HL-60/S4 treated with phorbol 12-myristate 13-acetate at 8.2 ng/mL for 4 days and 3 days (cell line): ENCODE measurements around the gene WNK2.

Source experiments
- in situ Hi-C: fragments of 300-500 bp; cut with MboI; formaldehyde crosslinking; loops from 2 replicates; pipeline ENCODE4 v1.15.0; 2022; ENCODE audit warnings: low sequenced_read_pairs

Gene WNK2

DNA sequence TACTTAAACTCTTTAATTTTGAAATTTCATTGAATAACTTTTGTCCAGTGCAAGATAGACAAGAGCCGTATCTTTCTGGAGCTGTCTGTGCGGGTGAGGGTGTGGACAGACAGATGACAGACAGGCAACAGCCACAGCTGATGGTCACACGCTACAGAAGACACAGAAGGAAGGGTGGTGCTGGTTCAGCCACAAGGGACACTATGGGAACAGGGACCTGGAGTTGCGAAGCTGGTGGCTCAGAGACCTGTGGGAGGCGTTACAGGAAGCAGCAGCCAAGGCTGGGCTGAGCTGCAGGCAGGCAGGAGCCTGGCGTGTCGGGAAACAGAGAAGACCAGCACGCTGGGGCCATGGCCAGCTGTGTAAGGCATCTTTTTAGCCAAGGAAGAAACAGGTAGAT is 104.4 kb downstream of the WNK2 start:
- in situ Hi-C loops, result no loop called here

DNA sequence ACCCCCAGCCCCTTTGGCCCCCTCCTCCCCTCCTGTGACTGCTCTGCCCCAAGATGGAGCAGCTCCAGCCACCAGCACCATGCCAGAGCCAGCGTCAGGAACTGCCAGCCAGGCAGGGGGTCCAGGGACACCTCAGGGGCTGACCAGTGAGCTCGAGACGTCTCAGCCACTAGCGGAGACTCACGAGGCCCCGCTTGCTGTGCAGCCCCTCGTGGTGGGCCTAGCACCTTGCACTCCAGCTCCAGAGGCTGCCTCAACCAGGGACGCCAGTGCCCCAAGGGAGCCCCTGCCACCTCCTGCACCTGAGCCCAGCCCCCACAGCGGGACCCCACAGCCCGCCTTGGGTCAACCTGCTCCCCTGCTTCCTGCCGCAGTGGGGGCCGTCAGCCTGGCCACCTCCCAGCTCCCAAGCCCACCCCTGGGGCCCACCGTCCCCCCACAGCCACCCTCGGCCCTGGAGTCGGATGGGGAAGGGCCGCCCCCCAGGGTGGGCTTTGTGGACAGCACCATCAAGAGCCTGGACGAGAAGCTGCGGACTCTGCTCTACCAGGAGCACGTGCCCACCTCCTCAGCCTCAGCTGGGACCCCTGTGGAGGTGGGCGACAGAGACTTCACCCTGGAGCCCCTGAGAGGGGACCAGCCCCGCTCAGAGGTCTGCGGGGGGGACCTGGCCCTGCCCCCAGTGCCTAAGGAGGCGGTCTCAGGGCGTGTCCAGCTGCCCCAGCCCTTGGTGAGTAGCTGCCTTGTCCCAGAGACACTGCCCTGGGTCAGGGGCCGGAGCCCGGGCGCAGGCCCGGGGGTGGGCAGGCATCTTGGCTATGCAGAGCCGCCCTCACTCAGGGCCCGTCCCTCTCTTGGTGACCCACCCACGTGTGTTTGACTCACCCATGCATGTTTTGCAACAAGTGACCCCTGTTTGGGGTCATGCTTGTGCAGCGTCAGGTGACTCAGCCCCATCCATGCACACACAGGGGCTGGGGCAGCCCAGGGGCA is 105.2 kb downstream of the WNK2 start:
- in situ Hi-C loops, result no loop called here

DNA sequence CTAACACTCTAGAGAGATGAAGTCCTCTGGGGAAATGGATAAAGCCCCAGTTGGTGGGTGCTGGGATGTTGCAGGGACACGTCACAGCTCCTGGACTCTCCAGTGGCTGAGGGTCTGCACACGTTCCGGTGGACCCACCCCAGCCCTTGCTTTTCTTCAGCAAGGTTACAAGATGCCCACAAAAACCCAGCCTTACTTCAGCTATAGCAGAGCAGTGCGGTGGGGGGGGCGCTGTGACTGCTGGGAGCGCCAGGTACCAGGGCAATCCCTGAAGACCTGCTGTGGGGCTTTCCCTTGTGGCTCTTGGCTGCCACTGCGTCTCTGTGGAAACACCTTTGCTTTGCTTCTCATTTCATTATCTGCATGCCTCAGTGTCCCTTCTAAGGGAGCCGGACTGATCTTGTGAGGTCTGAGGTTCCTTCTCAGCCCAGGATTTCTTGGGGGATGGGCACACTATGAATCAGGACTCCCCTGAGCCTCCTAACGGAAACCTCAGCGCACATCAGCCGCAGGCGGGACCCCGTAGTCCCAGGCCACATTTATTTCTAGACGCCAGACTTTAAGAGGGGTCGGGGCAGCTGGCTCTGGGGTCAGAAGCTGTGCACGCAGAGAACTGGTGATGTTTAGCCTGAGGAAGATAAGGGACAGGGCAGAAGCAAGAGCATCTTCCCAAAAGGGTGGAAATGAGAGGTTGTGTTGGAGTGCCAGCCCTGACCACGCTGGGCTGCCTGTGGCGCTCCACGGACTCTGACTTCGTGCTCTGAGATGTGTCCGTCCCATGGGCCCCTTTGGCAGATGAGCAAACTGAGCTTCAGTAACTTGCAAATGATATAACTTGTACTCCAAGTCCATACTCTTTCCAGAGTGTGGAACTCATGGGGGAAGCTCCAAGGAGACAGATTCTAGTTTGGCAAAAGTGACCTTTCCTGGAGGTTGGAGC is 106.8 kb downstream of the WNK2 start:
- in situ Hi-C loops, result no loop called here

- in situ Hi-C loops, result no loop called here
Measured at GRCh38 chr9:93291536-93292287, 107.8 kb downstream of the WNK2 start.

GRCh38 chr9:93292288-93292615 is 108.3 kb downstream of the WNK2 start:
- in situ Hi-C loops, result no loop called here

DNA sequence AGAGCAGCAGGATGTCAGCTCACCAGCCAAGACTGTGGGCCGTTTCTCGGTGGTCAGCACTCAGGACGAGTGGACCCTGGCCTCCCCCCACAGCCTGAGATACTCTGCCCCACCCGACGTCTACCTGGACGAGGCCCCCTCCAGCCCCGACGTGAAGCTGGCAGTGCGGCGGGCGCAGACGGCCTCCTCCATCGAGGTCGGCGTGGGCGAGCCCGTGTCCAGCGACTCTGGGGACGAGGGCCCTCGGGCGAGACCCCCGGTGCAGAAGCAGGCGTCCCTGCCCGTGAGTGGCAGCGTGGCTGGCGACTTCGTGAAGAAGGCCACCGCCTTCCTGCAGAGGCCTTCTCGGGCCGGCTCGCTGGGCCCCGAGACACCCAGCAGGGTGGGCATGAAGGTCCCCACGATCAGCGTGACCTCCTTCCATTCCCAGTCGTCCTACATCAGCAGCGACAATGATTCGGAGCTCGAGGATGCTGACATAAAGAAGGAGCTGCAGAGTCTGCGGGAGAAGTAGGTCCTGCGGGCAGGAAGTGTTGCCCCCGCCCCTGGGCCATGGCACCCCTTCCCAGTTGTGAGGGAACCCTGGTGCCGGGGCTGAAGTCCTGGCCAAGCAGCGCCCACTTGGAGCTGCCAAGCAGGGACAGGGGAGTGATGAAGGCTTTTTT is 108.9 kb downstream of the WNK2 start:
- in situ Hi-C loops, result no loop called here

DNA sequence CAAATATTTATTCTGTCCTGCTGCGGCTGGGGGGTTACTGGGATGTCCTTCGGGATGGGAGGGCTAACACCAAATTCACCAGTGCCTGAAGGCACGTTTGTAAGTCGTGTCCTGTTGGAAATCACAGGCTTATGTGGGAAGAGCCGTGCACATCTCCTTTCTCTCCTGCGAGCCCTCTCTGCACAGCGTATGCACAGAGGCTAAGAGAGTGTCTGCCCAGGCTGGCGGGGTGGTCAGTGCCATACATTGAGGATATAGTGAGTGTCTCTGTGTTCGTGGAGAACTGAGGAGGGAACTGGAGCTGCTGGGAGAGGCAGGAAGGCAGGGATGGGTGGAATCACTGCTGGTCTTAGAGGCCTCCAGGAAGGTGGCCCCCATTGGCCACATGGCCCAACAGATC is 110.1 kb downstream of the WNK2 start:
- in situ Hi-C loops, result no loop called here

GRCh38 chr9:93295031-93295430 is 111.1 kb downstream of the WNK2 start:
- in situ Hi-C loops, result no loop called here

DNA sequence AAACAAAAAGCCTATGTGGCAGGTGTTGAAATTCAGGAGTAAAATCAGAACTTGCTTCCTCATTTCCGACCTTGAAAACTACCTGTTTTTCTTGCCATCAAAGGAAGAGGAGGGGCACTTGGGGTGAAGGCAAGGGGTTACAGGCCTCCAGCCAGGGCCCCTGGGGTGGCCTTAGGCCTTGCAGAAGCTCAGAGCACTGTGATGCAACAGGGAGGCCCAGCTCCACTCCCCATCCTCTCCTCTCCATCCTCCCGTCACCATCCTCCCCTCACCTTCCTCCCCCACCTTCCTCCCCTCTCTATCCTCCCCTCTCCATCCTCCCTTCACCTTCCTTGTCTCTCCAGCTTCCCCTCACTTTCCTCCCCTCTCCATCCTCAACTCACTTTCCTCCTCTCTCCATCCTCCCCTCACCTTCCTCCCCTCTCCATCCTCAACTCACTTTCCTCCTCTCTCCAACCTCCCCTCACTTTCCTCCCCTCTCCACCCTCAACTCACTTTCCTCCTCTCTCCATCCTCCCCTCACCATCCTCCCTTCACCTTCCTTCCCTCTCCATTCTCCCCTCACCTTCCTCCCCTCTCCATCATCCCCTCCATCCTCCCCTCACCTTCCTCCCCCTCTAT is 111.6 kb downstream of the WNK2 start:
- in situ Hi-C loops, result no loop called here

GRCh38 chr9:93296889-93297480 is 113.0 kb downstream of the WNK2 start:
- in situ Hi-C loops, result no loop called here

GRCh38 chr9:93297659-93298497 is 113.9 kb downstream of the WNK2 start:
- in situ Hi-C loops, result no loop called here

- in situ Hi-C loops, result no loop called here
Measured at GRCh38 chr9:93298498-93299417, 114.8 kb downstream of the WNK2 start.

- in situ Hi-C loops, result loop anchor here (25.0 kb wide), 1 partner anchor 337 kb away; no protein-coding TSS in a partner anchor
Measured at GRCh38 chr9:93299418-93300174, 115.7 kb downstream of the WNK2 start.

DNA sequence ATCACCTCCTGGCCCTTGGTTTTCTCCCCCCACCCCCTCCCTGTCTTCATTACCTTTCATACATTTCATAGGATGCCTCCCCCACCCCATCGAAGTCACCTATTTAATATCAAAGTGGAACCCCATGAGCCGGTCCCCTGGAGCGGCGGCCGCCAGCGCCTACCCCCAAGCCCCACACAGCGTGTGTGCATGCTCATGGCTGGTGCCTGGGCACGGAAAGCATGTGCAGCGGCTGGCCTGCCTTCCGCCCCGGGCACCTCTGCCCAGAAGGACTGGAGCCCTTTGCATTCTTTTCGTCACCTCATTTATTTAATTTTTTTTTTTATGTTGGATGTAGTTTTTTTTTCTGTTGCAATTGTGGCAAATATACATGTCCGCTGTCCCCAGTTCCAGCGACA is 116.2 kb downstream of the WNK2 start:
- in situ Hi-C loops, result loop anchor here (25.0 kb wide), 1 partner anchor 338 kb away; no protein-coding TSS in a partner anchor

- in situ Hi-C loops, result loop anchor here (25.0 kb wide), 1 partner anchor 338 kb away; no protein-coding TSS in a partner anchor
Measured at GRCh38 chr9:93300585-93301081, 116.7 kb downstream of the WNK2 start.

DNA sequence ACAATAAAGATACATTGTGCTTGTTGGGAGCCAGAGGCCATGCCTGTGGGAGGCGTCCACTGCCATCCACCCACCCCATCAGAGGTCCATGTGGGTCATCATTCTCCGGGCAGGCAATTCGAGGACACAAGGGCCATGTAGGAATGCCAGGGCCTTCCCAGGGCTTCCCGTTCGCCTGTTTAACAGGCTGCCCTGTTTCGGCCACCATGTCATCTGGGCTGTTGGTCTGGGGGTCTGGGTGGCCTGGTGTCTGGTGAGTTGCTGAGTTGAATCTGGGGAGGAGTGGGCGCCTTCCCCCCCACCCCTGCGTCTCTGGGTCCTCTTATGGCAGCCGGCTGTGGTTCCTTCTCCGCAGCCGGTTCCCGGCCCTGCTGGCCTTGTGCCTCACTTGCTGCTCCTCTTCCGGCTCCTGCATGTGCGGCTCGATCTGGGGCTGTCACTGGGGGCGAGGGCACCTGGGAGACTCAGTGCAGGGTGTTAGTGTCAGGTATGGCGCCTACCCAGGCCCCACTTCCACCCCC is 117.4 kb downstream of the WNK2 start:
- in situ Hi-C loops, result loop anchor here (25.0 kb wide), 1 partner anchor 339 kb away; no protein-coding TSS in a partner anchor
